Hepatic stellate cell (primary cell): Measurements from ENCODE around the gene SHISA9.

ENCODE experiments used
- DNase-seq: peaks from one replicate; pipeline ENCODE4 v3.0.0; 2011; ENCODE audit warnings: low spot score

The SHISA9 gene

GRCh38 chr16:13120557-13120956 lies 219.2 kb downstream of the SHISA9 start:
- DNase-seq = no peak

GRCh38 chr16:13123991-13124390 lies 222.6 kb downstream of the SHISA9 start:
- no peak for DNase-seq

- DNase-seq = no peak
Measured at GRCh38 chr16:13127144-13127543, 225.7 kb downstream of the SHISA9 start.

GRCh38 chr16:13130586-13130985 lies 229.2 kb downstream of the SHISA9 start:
- no peak for DNase-seq

GRCh38 chr16:13134836-13135235 lies 233.4 kb downstream of the SHISA9 start:
- DNase-seq = no peak

GRCh38 chr16:13136901-13137300 lies 235.5 kb downstream of the SHISA9 start:
- no peak for DNase-seq

GRCh38 chr16:13138528-13138927 lies 237.1 kb downstream of the SHISA9 start:
- DNase-seq = no peak

GRCh38 chr16:13139661-13140241 lies 238.4 kb downstream of the SHISA9 start:
- no peak for DNase-seq

- no peak for DNase-seq
Measured at GRCh38 chr16:13143551-13143950, 242.2 kb downstream of the SHISA9 start.

- no peak for DNase-seq
Measured at GRCh38 chr16:13146829-13147228, 245.4 kb downstream of the SHISA9 start.

GRCh38 chr16:13148294-13148693 lies 246.9 kb downstream of the SHISA9 start:
- no peak for DNase-seq

- DNase-seq = no peak
Measured at GRCh38 chr16:13148836-13149235, 247.4 kb downstream of the SHISA9 start.

GRCh38 chr16:13150181-13150885 lies 248.9 kb downstream of the SHISA9 start:
- no peak for DNase-seq

- DNase-seq = no peak
Measured at GRCh38 chr16:13153696-13154095, 252.3 kb downstream of the SHISA9 start.

- no peak for DNase-seq
Measured at GRCh38 chr16:13154799-13155198, 253.4 kb downstream of the SHISA9 start.

GRCh38 chr16:13155377-13155776 lies 254.0 kb downstream of the SHISA9 start:
- no peak for DNase-seq

- DNase-seq = no peak
Measured at GRCh38 chr16:13155780-13156179, 254.4 kb downstream of the SHISA9 start.

- DNase-seq = no peak
Measured at GRCh38 chr16:13157082-13157481, 255.7 kb downstream of the SHISA9 start.

GRCh38 chr16:13158427-13158826 lies 257.0 kb downstream of the SHISA9 start:
- DNase-seq = no peak

GRCh38 chr16:13165024-13165423 lies 263.6 kb downstream of the SHISA9 start:
- no peak for DNase-seq

- no peak for DNase-seq
Measured at GRCh38 chr16:13168091-13168572, 266.7 kb downstream of the SHISA9 start.

- no peak for DNase-seq
Measured at GRCh38 chr16:13171313-13171712, 269.9 kb downstream of the SHISA9 start.

- no peak for DNase-seq
Measured at GRCh38 chr16:13176711-13177110, 275.3 kb downstream of the SHISA9 start.

GRCh38 chr16:13178318-13178717 lies 276.9 kb downstream of the SHISA9 start:
- no peak for DNase-seq
